ENCODE results near the gene GRPEL2.

Gene GRPEL2

DNA sequence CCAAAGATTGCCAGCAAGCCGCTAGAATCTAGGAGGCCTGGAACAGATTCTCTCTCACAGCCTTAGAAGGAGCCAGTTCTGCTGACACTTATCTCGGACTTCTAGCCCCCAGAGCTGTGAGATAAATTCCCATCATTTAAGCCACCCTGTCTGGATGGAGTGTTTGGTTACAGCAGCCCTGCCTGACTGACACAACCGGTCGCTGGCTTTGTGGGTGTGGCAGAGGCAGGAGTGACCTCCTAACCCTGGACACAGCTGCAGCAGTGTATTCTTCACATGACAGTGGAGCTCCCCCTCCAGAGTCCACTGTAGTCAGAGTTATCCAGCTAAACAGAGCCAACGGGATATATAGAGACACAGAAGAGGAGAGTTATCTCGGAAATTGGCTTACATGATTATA is 55.0 kb downstream of the GRPEL2 start:
- no peak for DNase-seq

DNA sequence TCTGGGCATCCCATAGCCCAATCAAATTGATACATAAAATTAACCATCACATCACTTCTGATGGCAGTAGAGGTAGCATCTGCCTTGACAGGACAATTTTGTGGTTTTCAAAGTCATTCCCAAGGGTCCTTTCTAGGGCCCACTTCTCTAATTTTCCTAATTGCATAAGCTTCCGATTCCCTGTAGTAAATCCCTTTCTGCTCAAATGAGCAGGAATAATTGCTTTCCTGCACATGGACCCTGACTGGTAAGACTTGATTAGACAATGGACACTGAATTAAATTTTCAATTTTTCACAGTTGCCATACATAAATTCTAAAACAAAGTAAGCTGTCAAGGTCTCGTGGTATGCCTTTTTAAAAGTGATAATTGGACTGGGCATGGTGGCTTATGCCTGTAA is 55.8 kb downstream of the GRPEL2 start:
- DNase-seq: no peak

DNA sequence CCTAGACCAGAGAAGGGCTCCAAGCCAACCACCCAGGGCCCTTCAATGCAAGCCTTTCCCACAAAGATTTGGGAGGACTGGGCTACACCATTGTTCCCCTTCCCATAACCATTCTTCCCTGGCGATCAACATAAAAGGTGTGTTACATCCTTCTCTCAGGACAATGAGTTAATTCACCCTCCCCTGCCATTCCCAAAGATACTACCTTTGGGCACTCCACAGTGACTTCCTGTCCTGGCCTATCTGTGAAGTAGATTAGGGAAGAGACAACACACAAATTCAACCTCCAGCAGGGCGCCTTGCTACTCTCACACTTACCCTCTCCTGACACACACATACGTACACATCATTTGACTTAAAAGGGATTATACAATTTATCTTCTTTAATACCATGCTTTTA is 57.0 kb downstream of the GRPEL2 start:
- DNase-seq: no peak
